Central memory CD8-positive, alpha-beta T cell (primary cell): ENCODE data around the gene MRPL45.
A peak's percentile ranks its signal among the peaks of the same experiment; 100 is the strongest.

Source experiments
- ATAC-seq: fragments of 150-1000 bp; cut with Tn5 transposase; replicated peaks from 2 replicates; pipeline ENCODE4 v1.10.0; 2022; ENCODE audit warnings: mild to moderate bottlenecking, moderate FRiP score, moderate number of reproducible peaks; ENCODE audit not compliant: poor library complexity, severe bottlenecking; ENCODE audit errors: extremely low read depth
- DNase-seq, 2 donors: peaks; one replicate each; pipeline ENCODE4 v3.0.0; 2021; ENCODE audit warnings: low spot score in 2 of 2
- H3K27ac Mint-ChIP-seq: one replicate; pipeline ENCODE4 v1.8.0; 2022; ENCODE audit warnings: low read depth, mild to moderate bottlenecking, moderate library complexity, mixed read lengths
- H3K27me3 Mint-ChIP-seq: one replicate; pipeline ENCODE4 v1.8.0; 2022; ENCODE audit warnings: mixed read lengths
- H3K36me3 Mint-ChIP-seq: one replicate; pipeline ENCODE4 v1.8.0; 2022; ENCODE audit warnings: mild to moderate bottlenecking, moderate library complexity, mixed read lengths; ENCODE audit not compliant: insufficient read depth
- H3K4me1 Mint-ChIP-seq: one replicate; pipeline ENCODE4 v1.8.0; 2022; ENCODE audit warnings: mixed read lengths
- H3K4me3 Mint-ChIP-seq: one replicate; pipeline ENCODE4 v1.8.0; 2022; ENCODE audit warnings: mild to moderate bottlenecking, moderate library complexity, mixed read lengths
- H3K9me3 Mint-ChIP-seq: one replicate; pipeline ENCODE4 v1.8.0; 2022; ENCODE audit warnings: mixed read lengths

Gene MRPL45

GRCh38 chr17:38328620-38329019 is 31.7 kb downstream of the MRPL45 start:
- H3K27me3 Mint-ChIP-seq: peaks cover 40% of the 10 kb centered on the region
- ATAC-seq: no peak
- H3K4me1 Mint-ChIP-seq: no peaks in the 10 kb centered on the region
- H3K36me3 Mint-ChIP-seq: no peaks in the 10 kb centered on the region
- H3K9me3 Mint-ChIP-seq: no peaks in the 10 kb centered on the region
- DNase-seq: no peak
- no peak overlapping the region for H3K27ac Mint-ChIP-seq
- H3K4me3 Mint-ChIP-seq: no peak overlapping the region

- no peak for DNase-seq
- Mint-ChIP-seq H3K9me3 (no peaks in the 10 kb centered on the region), H3K4me3 (no peak overlapping the region), H3K27ac (peak overlapping the region; percentile 14), H3K36me3 (no peaks in the 10 kb centered on the region), H3K4me1 (no peaks in the 10 kb centered on the region), H3K27me3 (peaks cover 46% of the 10 kb centered on the region)
- ATAC-seq: no peak
Observed at GRCh38 chr17:38329284-38329683, 32.3 kb downstream of the MRPL45 start.

- Mint-ChIP-seq H3K36me3 (no peaks in the 10 kb centered on the region), H3K27ac (peak overlapping the region; percentile 14), H3K4me1 (no peaks in the 10 kb centered on the region), H3K4me3 (no peak overlapping the region), H3K9me3 (no peaks in the 10 kb centered on the region), H3K27me3 (peaks cover 50% of the 10 kb centered on the region)
- no peak for DNase-seq
- no peak for ATAC-seq
Observed at GRCh38 chr17:38329808-38330730, 33.1 kb downstream of the MRPL45 start.

GRCh38 chr17:38330941-38331411 is 34.0 kb downstream of the MRPL45 start:
- Mint-ChIP-seq H3K27ac (no peak overlapping the region), H3K4me3 (no peak overlapping the region), H3K36me3 (no peaks in the 10 kb centered on the region), H3K4me1 (no peaks in the 10 kb centered on the region), H3K9me3 (no peaks in the 10 kb centered on the region), H3K27me3 (peaks cover 50% of the 10 kb centered on the region)
- DNase-seq: no peak
- no peak for ATAC-seq

GRCh38 chr17:38332735-38333134 is 35.8 kb downstream of the MRPL45 start:
- Mint-ChIP-seq H3K27me3 (peaks cover 50% of the 10 kb centered on the region), H3K36me3 (no peaks in the 10 kb centered on the region), H3K4me3 (no peak overlapping the region), H3K9me3 (no peaks in the 10 kb centered on the region), H3K4me1 (no peaks in the 10 kb centered on the region), H3K27ac (no peak overlapping the region)
- DNase-seq: no peak
- no peak for ATAC-seq

GRCh38 chr17:38333635-38334295 is 36.8 kb downstream of the MRPL45 start:
- Mint-ChIP-seq H3K27me3 (peaks cover 47% of the 10 kb centered on the region), H3K4me1 (no peaks in the 10 kb centered on the region)

GRCh38 chr17:38334480-38335364 is 37.8 kb downstream of the MRPL45 start:
- Mint-ChIP-seq H3K27me3 (peaks cover 38% of the 10 kb centered on the region), H3K27ac (no peak overlapping the region), H3K36me3 (no peaks in the 10 kb centered on the region), H3K4me1 (no peaks in the 10 kb centered on the region), H3K9me3 (no peaks in the 10 kb centered on the region), H3K4me3 (no peak overlapping the region)
- no peak for ATAC-seq
- DNase-seq: no peak

More at GRCh38 chr17:38333635-38334295, 36.8 kb downstream of the MRPL45 start:
- Mint-ChIP-seq H3K27ac (no peak overlapping the region), H3K4me3 (no peak overlapping the region), H3K9me3 (no peaks in the 10 kb centered on the region), H3K36me3 (no peaks in the 10 kb centered on the region)
- no peak for DNase-seq
- ATAC-seq: no peak

- Mint-ChIP-seq H3K27ac (no peak overlapping the region), H3K9me3 (no peaks in the 10 kb centered on the region), H3K36me3 (no peaks in the 10 kb centered on the region), H3K27me3 (peaks cover 21% of the 10 kb centered on the region), H3K4me1 (no peaks in the 10 kb centered on the region), H3K4me3 (no peak overlapping the region)
- ATAC-seq (no peak), DNase-seq (no peak)
Observed at GRCh38 chr17:38336838-38337237, 39.9 kb downstream of the MRPL45 start.

GRCh38 chr17:38338053-38338452 is 41.1 kb downstream of the MRPL45 start:
- H3K36me3 Mint-ChIP-seq: no peaks in the 10 kb centered on the region
- H3K4me1 Mint-ChIP-seq: no peaks in the 10 kb centered on the region
- H3K27me3 Mint-ChIP-seq: peaks cover 16% of the 10 kb centered on the region
- ATAC-seq (no peak), DNase-seq (no peak)
- H3K27ac Mint-ChIP-seq: no peak overlapping the region
- no peak overlapping the region for H3K4me3 Mint-ChIP-seq
- no peaks in the 10 kb centered on the region for H3K9me3 Mint-ChIP-seq

- Mint-ChIP-seq H3K9me3 (no peaks in the 10 kb centered on the region), H3K4me3 (no peak overlapping the region), H3K27ac (no peak overlapping the region), H3K4me1 (no peaks in the 10 kb centered on the region), H3K36me3 (no peaks in the 10 kb centered on the region), H3K27me3 (peaks cover 14% of the 10 kb centered on the region)
- DNase-seq (no peak), ATAC-seq (no peak)
Observed at GRCh38 chr17:38338535-38338934, 41.6 kb downstream of the MRPL45 start.

- Mint-ChIP-seq H3K27ac (no peak overlapping the region), H3K9me3 (no peaks in the 10 kb centered on the region), H3K4me3 (no peak overlapping the region), H3K4me1 (no peaks in the 10 kb centered on the region), H3K36me3 (no peaks in the 10 kb centered on the region), H3K27me3 (peaks cover 17% of the 10 kb centered on the region)
- DNase-seq (no peak), ATAC-seq (no peak)
Observed at GRCh38 chr17:38339891-38340290, 42.9 kb downstream of the MRPL45 start.

GRCh38 chr17:38341035-38341721 is 44.2 kb downstream of the MRPL45 start:
- H3K9me3 Mint-ChIP-seq: no peaks in the 10 kb centered on the region
- no peak for ATAC-seq
- H3K4me1 Mint-ChIP-seq: no peaks in the 10 kb centered on the region
- H3K36me3 Mint-ChIP-seq: no peaks in the 10 kb centered on the region
- no peak overlapping the region for H3K27ac Mint-ChIP-seq
- peaks cover 17% of the 10 kb centered on the region for H3K27me3 Mint-ChIP-seq
- DNase-seq: no peak
- no peak overlapping the region for H3K4me3 Mint-ChIP-seq
